Measurements from ENCODE around the gene ERBB3.

ERBB3 gene

GRCh38 chr12:56080556-56081138 lies 682 bp downstream of the ERBB3 start:
- no peak for DNase-seq

- DNase-seq, result no peak
These were observed 1.7 kb downstream of the ERBB3 start for GRCh38 chr12:56081393-56082347.

DNA sequence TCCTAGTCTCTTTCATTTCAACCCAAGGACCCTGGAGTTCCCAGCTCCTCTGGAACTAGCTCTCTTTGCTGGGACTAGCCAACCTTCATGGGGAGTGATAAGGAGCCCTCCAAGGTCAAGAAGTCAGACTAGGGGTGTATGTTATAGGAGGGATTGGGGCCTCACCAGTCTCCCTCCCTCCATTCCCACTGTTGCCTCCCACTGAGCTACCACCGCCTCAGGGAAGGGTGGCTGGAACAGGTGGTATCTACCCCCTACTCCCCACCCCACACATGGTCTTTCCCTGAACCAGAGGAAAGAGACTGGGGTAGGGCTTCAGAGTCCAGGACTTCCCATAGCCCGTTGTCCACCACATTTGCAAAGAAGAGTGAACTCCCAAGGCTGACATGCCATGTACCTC lies 2.4 kb downstream of the ERBB3 start:
- no peak for DNase-seq

DNA sequence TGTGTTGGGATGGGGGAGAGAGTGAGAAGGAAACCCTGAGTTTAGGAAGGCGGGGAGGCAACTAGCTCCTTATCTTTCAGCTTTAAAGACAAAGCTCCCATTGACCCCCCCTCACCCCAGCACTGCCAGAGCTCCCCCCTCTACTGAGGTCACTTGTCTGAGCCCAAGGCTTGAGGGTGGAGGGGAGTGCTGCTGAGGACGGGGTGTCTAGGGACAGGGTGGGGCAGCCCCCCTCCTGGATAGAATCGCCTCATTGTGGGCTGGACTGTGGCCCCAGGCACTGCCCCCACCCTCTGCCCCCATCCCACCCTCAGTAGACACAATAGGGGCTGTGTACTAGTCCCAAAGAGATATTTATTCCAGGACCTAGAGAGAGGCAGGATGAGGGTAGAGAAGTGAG lies 3.0 kb downstream of the ERBB3 start:
- DNase-seq, result no peak

DNA sequence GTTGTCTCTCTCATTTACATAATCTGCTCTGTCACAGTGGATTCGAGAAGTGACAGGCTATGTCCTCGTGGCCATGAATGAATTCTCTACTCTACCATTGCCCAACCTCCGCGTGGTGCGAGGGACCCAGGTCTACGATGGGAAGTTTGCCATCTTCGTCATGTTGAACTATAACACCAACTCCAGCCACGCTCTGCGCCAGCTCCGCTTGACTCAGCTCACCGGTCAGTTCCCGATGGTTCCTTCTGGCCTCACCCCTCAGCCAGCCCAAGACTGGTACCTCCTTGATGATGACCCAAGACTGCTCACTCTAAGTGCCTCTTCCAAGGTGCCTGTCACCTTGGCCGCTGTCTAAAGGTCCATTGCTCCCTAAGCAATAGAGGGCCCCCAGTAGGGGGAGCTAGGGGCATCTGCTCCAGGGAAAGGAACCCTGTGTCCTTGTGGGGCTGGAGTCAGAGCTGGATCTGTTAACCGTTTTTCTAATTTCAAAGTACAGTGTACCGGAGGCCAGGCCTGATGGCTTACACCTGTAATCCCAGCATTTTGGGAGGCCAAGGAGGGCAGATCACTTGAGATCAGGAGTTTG lies 5.1 kb downstream of the ERBB3 start:
- DNase-seq, result peak; percentile 59

DNA sequence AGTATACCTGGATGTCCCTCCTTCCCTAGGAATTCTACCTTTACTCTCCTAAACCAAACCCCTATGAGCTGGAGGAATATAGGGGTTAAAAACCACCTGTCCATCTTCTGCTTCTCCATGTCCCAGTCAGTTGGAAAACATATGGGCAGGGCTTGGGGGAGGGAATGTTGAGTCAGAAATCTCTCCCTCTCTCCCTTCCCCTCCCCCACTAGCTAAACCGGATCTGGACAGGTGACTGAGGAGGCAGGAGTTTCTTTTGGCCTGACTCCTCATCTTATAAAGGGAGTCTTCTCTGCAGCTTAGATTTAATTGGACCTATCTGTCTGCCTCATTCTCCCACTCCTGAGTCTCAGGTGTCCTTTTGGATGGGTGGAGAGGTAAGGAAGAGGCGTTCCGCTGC lies 6.1 kb downstream of the ERBB3 start:
- no peak for DNase-seq

DNA sequence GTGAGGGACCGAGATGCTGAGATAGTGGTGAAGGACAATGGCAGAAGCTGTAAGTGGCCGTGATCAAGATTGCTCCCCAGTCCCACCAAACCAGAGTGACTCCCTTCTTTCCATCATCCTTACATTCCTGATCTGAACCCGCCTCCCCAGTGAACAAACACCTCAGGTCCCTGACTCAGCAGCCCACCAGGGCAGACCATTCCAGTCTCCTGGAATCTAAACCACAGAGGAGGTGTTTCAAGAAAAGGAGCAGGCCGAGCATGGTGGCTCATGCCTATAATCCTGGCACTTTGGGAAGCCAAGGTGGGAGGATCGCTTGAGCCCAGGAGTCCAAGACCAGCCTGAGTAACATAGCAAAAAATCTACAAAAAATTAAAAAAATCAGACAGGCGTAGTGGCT lies 6.6 kb downstream of the ERBB3 start:
- DNase-seq, result no peak

- no peak for DNase-seq
These were observed 7.3 kb downstream of the ERBB3 start for GRCh38 chr12:56087220-56087619.

GRCh38 chr12:56097738-56098137 lies 17.8 kb downstream of the ERBB3 start:
- DNase-seq, result no peak

GRCh38 chr12:56098592-56098991 lies 18.6 kb downstream of the ERBB3 start:
- no peak for DNase-seq

- DNase-seq, result no peak
These were observed 19.8 kb downstream of the ERBB3 start for GRCh38 chr12:56099787-56100186.

DNA sequence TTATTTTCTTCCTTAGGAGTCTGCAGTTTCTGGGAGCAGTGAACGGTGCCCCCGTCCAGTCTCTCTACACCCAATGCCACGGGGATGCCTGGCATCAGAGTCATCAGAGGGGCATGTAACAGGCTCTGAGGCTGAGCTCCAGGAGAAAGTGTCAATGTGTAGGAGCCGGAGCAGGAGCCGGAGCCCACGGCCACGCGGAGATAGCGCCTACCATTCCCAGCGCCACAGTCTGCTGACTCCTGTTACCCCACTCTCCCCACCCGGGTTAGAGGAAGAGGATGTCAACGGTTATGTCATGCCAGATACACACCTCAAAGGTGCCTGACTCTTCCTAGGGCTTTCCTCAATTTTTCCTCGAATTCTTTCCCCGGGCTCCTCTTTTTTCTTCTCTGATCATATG lies 21.1 kb downstream of the ERBB3 start:
- no peak for DNase-seq

- no peak for DNase-seq
These were observed 22.7 kb downstream of the ERBB3 start for GRCh38 chr12:56102683-56103065.

GRCh38 chr12:56103066-56103711 lies 23.2 kb downstream of the ERBB3 start:
- peak; percentile 71 for DNase-seq

DNA sequence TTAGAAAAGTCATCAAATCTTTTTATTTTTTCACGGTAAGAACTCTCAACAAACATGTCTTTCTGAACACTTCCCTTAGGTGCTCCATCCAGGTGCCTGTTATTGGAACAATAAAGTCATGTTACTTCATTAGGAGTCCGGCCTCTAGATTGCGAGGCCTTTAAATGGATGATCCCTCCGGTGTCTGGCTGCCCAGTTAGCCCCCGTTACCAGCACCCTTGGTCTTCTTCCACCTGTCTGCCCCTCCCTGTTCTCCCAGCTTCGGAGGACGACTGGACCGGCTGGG lies 23.8 kb downstream of the ERBB3 start:
- no peak for DNase-seq

DNA sequence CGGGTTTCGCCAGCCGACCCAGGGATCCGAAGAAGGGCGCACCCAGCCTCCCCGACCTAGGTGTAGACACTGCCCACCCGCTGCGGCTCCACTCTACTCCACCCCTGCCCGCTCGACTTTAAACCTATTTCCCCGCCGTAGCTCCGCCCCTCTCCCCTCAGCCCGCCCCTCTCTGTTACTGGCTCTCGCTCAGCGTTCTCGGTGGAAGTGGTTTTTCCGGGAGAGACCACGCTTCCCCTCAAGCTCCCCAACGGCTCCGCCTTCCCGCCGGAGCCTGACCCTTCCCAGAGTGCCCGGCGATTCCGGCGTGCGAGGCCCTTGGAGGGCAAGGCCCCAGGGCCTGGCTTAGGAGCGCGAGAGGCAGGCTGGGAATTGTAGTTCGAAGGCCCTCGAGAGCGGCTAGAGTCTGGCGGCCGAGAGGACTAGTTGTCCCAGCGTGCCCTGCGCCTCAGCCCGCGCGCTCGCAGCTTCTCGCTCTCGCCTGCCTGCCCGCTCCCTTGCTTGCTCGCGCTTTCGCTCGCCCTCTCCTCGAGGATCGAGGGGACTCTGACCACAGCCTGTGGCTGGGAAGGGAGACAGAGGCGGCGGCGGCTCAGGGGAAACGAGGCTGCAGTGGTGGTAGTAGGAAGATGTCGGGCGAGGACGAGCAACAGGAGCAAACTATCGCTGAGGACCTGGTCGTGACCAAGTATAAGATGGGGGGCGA lies 24.3 kb downstream of the ERBB3 start, which contains the start of gene PA2G4:
TSS of gene PA2G4 (plus strand) at position 451 of the 706 bp plus-strand sequence. CDS start at position 630, 179 bp downstream.
- peak; percentile 100 for DNase-seq

- peak; percentile 52 for DNase-seq
These were observed 25.0 kb downstream of the ERBB3 start for GRCh38 chr12:56104815-56105608.

DNA sequence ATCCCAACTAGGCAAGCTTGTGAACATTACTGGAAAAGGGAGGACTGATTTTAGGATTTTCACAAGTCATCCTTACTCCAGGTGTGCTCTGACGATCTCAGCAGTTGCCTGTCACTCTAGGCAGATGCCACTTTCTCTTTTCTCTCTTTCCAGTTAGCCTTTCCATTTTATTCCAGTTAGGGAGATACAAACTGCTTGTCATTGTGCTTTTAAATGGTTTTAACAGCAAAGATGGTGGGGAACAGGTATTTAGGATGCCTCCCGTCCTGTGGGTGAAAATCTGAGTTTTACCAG lies 25.6 kb downstream of the ERBB3 start:
- DNase-seq, result no peak

- no peak for DNase-seq
These were observed 27.3 kb downstream of the ERBB3 start for GRCh38 chr12:56107242-56107641.

GRCh38 chr12:56110571-56110970 lies 30.6 kb downstream of the ERBB3 start:
- DNase-seq, result no peak

DNA sequence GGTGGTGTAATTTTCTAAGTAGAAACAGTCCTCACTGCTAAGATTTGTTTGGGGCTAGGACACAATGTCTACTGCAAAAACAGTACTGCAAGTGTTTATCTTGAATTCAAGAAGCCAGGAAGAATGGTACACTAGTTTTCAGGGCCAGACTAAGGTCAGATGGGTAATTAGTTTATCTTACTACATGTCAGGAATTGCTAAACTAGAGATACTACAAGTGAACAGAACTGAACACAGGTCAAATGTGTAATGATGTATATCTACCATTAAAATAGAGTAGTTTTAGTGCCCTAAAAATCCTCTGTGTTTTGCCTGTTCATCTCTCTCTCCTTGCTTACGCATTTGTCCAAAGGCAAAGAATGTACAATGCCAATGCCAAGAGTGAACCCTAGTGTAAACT lies 34.1 kb downstream of the ERBB3 start:
- DNase-seq, result no peak

GRCh38 chr12:56115329-56115728 lies 35.4 kb downstream of the ERBB3 start:
- DNase-seq, result no peak

Data from activated CD4-positive, alpha-beta T cell treated with anti-CD3 and anti-CD28 coated beads, Interleukin-2, Interleukin-6, amounts not matched to agents 100 ng/mL and 50 ng/mL, durations not matched to agents 16 hours and 8 hours (primary cell).